ENCODE results near the gene SLC27A5. TPM values are rescaled to one million over a fixed set of nuclear protein-coding genes. Genes with fewer than 3 reads are reported as not detected.

SLC27A5 gene
- total and polyA plus RNA-seq, 9 of the 15 experiments (the other 6 are each of a cell fraction or from before 2014, with no cell fraction given), result 42.2 to 318 (median 64.7) TPM

GRCh38 chr19:58554494-58555368 is 42.9 kb upstream of the SLC27A5 start, which contains the start of gene CHMP2A (continued):
- TF ChIP-seq, protein P1, sequence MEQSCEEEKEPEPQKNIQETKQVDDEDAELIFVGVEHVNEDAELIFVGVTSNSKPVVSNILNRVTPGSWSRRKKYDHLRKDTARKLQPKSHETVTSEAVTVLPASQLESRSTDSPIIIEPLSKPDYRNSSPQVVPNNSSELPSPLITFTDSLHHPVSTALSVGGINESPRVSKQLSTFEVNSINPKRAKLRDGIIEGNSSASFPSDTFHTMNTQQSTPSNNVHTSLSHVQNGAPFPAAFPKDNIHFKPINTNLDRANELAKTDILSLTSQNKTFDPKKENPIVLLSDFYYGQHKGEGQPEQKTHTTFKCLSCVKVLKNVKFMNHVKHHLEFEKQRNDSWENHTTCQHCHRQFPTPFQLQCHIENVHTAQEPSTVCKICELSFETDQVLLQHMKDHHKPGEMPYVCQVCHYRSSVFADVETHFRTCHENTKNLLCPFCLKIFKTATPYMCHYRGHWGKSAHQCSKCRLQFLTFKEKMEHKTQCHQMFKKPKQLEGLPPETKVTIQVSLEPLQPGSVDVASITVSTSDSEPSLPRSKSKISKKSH (CRISPR knock-in tag; IDR thresholded peaks at IDR 0.05), result no peak
- TF ChIP-seq HES1 (IDR thresholded peaks at IDR 0.05; ENCODE audit: low read depth) (no peak), KLF16 (IDR thresholded peaks at IDR 0.05) (no peak), HIVEP1 (CRISPR knock-in tag; IDR thresholded peaks at IDR 0.05) (no peak), E4F1 (CRISPR knock-in tag; IDR thresholded peaks at IDR 0.05; ENCODE audit: borderline replicate concordance) (no peak), MTF1 (CRISPR knock-in tag; IDR thresholded peaks at IDR 0.05; ENCODE audit: borderline replicate concordance) (no peak), LARP7 (IDR thresholded peaks at IDR 0.05) (no peak), PHTF2 (CRISPR knock-in tag; IDR thresholded peaks at IDR 0.05) (no peak), POLR2G (IDR thresholded peaks at IDR 0.05; ENCODE audit: low read depth, low read length) (peak; percentile 94), SMC3 (conservative IDR thresholded peaks at IDR 0.05; ENCODE audit: insufficient read depth, low read depth, low read length) (no peak), TSC22D4 (tag; IDR thresholded peaks at IDR 0.05) (no peak), HDAC6 (IDR thresholded peaks at IDR 0.05; ENCODE audit: low read depth, low read length) (no peak), MEF2D (tag; conservative IDR thresholded peaks at IDR 0.05; ENCODE audit: low read depth) (no peak), GATA2 (CRISPR knock-in tag; IDR thresholded peaks at IDR 0.05) (no peak), ETS1 (conservative IDR thresholded peaks at IDR 0.05; ENCODE audit: control insufficient read depth, low read depth, low read length) (peak; percentile 89), ZNF696 (CRISPR knock-in tag; conservative IDR thresholded peaks at IDR 0.05) (no peak), NRF1 (conservative IDR thresholded peaks at IDR 0.05 in 1 of 2, IDR thresholded peaks at IDR 0.05 in 1 of 2) (peak; percentile 100), KDM2B (CRISPR knock-in tag; IDR thresholded peaks at IDR 0.05) (no peak), FOXM1 (IDR thresholded peaks at IDR 0.05; ENCODE audit: low read depth) (no peak), FOXM1 (CRISPR knock-in tag; IDR thresholded peaks at IDR 0.05; ENCODE audit: low read depth) (no peak; the same call in 1 of the 2 replicates), RFX5 (IDR thresholded peaks at IDR 0.05; ENCODE audit: low read depth, low read length) (0 out of 2 replicates have a peak, but pooled peaks have one; percentile 47)
- TF ChIP-seq, protein P2, sequence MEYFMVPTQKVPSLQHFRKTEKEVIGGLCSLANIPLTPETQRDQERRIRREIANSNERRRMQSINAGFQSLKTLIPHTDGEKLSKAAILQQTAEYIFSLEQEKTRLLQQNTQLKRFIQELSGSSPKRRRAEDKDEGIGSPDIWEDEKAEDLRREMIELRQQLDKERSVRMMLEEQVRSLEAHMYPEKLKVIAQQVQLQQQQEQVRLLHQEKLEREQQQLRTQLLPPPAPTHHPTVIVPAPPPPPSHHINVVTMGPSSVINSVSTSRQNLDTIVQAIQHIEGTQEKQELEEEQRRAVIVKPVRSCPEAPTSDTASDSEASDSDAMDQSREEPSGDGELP (CRISPR knock-in tag; IDR thresholded peaks at IDR 0.05; ENCODE audit: borderline replicate concordance), result peak; percentile 74; the same call in 1 of the 2 replicates

Data from K562 (cell line).